GM12878 (cell line): ENCODE results near the gene JHY.

ENCODE experiments used
- CBX5 ChIP-seq: sonication (generic); IDR thresholded peaks from 2 replicates; pipeline ENCODE4 v1.6.1; 2016; ENCODE audit warnings: low read depth, moderate library complexity, mild to moderate bottlenecking, inconsistent platforms
- CEBPB ChIP-seq, 2 experiments: fragments of 150-350 bp in 1 of 2; IDR thresholded peaks; 2 replicates each; pipeline ENCODE4 v1.6.1; 2012 to 2014; ENCODE audit warnings: low read depth in 2 of 2, low read length in 2 of 2, borderline replicate concordance in 1 of 2, inconsistent platforms in 1 of 2
- EZH2 ChIP-seq: IDR thresholded peaks from 2 replicates; pipeline ENCODE4 v1.6.1; 2012; ENCODE audit warnings: low read depth, mild to moderate bottlenecking, control low read depth, inconsistent platforms, low read length, borderline replicate concordance; ENCODE audit not compliant: control insufficient read depth
- GABPA ChIP-seq: IDR thresholded peaks from 2 replicates; pipeline ENCODE4 v1.6.1; 2014; ENCODE audit warnings: antibody characterized with exemption, low read depth, mild to moderate bottlenecking, inconsistent platforms
- IKZF2 ChIP-seq, 2 experiments: fragments of 450-650 bp; IDR thresholded peaks; 2 replicates each; pipeline ENCODE4 v1.6.1; 2017; ENCODE audit warnings: mild to moderate bottlenecking in 2 of 2, moderate library complexity in 2 of 2
- NRF1 ChIP-seq: conservative IDR thresholded peaks from 2 replicates; pipeline ENCODE4 v1.6.1; 2011; ENCODE audit warnings: mild to moderate bottlenecking, low read depth, low read length, improper control_type of control experiment
- POLR2A ChIP-seq: IDR thresholded peaks from 2 replicates; pipeline ENCODE4 v1.6.1; 2011; ENCODE audit warnings: low read depth, mild to moderate bottlenecking, low read length
- POLR2AphosphoS5 ChIP-seq: IDR thresholded peaks from 2 replicates; pipeline ENCODE4 v1.6.1; 2011; ENCODE audit warnings: mild to moderate bottlenecking, low read length, inconsistent platforms
- SRF ChIP-seq, 2 experiments: IDR thresholded peaks; 2 replicates each; pipeline ENCODE4 v1.6.1; 2011; ENCODE audit warnings: low read depth in 2 of 2, low read length in 2 of 2, mild to moderate bottlenecking in 1 of 2, moderate library complexity in 1 of 2
- TF ChIP-seq, protein P1 (sequence below), 3 experiments: IDR thresholded peaks in 2 of 3; conservative IDR thresholded peaks in 1 of 3; 2 replicates each; pipeline ENCODE4 v1.5.1; 2011; ENCODE audit warnings: low read depth in 3 of 3, low read length in 3 of 3, mild to moderate bottlenecking in 3 of 3, control low read depth in 2 of 3, moderate library complexity in 2 of 3, inconsistent platforms in 1 of 3, mixed read lengths in 1 of 3; ENCODE audit not compliant: control insufficient read depth in 2 of 3, insufficient read depth in 1 of 3; ENCODE audit errors: extremely low read depth in 1 of 3
- TF ChIP-seq, protein P2 (sequence below): fragments of 450-650 bp; IDR thresholded peaks from 2 replicates; pipeline ENCODE4 v1.6.1; 2017; ENCODE audit warnings: mild to moderate bottlenecking, moderate library complexity
- TF ChIP-seq, protein P3 (sequence below): fragments of 450-650 bp; IDR thresholded peaks from 2 replicates; pipeline ENCODE4 v1.6.1; 2016; ENCODE audit warnings: mild to moderate bottlenecking
- TF ChIP-seq, protein P4 (sequence below): IDR thresholded peaks from 2 replicates; pipeline ENCODE4 v1.6.1; 2012; ENCODE audit warnings: low read depth, low read length, improper control_type of control experiment
- TF ChIP-seq, protein P5 (sequence below): IDR thresholded peaks from 2 replicates; pipeline ENCODE4 v1.6.1; 2012; ENCODE audit warnings: mild to moderate bottlenecking, low read depth, low read length

DNA sequence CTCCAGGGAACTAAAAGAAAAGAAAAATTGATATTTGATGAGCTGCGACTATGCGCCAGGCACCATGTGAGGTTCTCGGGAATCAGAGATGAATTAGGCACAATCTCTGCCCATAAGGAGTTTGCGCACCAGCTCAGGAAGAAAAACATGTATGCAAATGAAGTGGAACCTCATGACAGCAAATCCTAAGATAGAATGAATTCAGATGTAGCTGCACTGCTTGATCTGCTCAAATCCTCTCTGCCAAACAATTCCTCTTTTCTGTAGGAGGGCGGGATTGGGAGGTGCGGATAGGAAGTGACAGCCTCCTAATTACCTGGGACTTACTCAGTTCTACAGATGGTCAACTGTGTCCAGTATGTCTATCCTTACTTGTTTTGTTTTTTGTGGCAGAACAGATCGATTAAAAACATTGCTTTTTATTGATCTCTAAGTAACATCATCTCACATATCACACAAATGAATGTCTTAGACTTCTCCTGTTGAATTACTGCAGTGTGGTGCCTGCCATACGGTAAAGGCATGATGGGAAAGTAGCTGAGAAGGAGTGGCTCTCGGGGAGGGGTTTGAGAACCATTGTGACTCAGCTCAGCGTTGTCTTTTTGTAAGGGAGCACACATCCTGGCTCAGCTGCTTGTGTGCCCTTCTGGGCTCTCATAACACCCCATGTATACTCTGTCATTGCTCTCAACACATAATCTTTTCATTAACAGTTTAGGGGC, 30.3 kb upstream of the JHY start:
- TF ChIP-seq, protein P1, sequence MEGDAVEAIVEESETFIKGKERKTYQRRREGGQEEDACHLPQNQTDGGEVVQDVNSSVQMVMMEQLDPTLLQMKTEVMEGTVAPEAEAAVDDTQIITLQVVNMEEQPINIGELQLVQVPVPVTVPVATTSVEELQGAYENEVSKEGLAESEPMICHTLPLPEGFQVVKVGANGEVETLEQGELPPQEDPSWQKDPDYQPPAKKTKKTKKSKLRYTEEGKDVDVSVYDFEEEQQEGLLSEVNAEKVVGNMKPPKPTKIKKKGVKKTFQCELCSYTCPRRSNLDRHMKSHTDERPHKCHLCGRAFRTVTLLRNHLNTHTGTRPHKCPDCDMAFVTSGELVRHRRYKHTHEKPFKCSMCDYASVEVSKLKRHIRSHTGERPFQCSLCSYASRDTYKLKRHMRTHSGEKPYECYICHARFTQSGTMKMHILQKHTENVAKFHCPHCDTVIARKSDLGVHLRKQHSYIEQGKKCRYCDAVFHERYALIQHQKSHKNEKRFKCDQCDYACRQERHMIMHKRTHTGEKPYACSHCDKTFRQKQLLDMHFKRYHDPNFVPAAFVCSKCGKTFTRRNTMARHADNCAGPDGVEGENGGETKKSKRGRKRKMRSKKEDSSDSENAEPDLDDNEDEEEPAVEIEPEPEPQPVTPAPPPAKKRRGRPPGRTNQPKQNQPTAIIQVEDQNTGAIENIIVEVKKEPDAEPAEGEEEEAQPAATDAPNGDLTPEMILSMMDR (IDR thresholded peaks at IDR 0.05 in 2 of 3, conservative IDR thresholded peaks at IDR 0.05 in 1 of 3; ENCODE audit: control insufficient read depth in 2 of 3, extremely low read depth in 1 of 3, insufficient read depth in 1 of 3, low read depth in 3 of 3, low read length in 3 of 3) = no peak
- TF ChIP-seq, protein P2, sequence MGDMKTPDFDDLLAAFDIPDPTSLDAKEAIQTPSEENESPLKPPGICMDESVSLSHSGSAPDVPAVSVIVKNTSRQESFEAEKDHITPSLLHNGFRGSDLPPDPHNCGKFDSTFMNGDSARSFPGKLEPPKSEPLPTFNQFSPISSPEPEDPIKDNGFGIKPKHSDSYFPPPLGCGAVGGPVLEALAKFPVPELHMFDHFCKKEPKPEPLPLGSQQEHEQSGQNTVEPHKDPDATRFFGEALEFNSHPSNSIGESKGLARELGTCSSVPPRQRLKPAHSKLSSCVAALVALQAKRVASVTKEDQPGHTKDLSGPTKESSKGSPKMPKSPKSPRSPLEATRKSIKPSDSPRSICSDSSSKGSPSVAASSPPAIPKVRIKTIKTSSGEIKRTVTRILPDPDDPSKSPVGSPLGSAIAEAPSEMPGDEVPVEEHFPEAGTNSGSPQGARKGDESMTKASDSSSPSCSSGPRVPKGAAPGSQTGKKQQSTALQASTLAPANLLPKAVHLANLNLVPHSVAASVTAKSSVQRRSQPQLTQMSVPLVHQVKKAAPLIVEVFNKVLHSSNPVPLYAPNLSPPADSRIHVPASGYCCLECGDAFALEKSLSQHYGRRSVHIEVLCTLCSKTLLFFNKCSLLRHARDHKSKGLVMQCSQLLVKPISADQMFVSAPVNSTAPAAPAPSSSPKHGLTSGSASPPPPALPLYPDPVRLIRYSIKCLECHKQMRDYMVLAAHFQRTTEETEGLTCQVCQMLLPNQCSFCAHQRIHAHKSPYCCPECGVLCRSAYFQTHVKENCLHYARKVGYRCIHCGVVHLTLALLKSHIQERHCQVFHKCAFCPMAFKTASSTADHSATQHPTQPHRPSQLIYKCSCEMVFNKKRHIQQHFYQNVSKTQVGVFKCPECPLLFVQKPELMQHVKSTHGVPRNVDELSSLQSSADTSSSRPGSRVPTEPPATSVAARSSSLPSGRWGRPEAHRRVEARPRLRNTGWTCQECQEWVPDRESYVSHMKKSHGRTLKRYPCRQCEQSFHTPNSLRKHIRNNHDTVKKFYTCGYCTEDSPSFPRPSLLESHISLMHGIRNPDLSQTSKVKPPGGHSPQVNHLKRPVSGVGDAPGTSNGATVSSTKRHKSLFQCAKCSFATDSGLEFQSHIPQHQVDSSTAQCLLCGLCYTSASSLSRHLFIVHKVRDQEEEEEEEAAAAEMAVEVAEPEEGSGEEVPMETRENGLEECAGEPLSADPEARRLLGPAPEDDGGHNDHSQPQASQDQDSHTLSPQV = no peak
- TF ChIP-seq IKZF2 (IDR thresholded peaks at IDR 0.05) = no peak
- no peak for TF ChIP-seq EZH2
- no peak for TF ChIP-seq GABPA
- TF ChIP-seq, protein P3, sequence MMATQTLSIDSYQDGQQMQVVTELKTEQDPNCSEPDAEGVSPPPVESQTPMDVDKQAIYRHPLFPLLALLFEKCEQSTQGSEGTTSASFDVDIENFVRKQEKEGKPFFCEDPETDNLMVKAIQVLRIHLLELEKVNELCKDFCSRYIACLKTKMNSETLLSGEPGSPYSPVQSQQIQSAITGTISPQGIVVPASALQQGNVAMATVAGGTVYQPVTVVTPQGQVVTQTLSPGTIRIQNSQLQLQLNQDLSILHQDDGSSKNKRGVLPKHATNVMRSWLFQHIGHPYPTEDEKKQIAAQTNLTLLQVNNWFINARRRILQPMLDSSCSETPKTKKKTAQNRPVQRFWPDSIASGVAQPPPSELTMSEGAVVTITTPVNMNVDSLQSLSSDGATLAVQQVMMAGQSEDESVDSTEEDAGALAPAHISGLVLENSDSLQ = no peak
- TF ChIP-seq, protein P4, sequence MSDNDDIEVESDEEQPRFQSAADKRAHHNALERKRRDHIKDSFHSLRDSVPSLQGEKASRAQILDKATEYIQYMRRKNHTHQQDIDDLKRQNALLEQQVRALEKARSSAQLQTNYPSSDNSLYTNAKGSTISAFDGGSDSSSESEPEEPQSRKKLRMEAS = no peak
- TF ChIP-seq CBX5 = no peak
- TF ChIP-seq POLR2A = no peak
- TF ChIP-seq SRF (IDR thresholded peaks at IDR 0.05; ENCODE audit: low read depth in 2 of 2, low read length in 2 of 2) = no peak
- TF ChIP-seq, protein P5, sequence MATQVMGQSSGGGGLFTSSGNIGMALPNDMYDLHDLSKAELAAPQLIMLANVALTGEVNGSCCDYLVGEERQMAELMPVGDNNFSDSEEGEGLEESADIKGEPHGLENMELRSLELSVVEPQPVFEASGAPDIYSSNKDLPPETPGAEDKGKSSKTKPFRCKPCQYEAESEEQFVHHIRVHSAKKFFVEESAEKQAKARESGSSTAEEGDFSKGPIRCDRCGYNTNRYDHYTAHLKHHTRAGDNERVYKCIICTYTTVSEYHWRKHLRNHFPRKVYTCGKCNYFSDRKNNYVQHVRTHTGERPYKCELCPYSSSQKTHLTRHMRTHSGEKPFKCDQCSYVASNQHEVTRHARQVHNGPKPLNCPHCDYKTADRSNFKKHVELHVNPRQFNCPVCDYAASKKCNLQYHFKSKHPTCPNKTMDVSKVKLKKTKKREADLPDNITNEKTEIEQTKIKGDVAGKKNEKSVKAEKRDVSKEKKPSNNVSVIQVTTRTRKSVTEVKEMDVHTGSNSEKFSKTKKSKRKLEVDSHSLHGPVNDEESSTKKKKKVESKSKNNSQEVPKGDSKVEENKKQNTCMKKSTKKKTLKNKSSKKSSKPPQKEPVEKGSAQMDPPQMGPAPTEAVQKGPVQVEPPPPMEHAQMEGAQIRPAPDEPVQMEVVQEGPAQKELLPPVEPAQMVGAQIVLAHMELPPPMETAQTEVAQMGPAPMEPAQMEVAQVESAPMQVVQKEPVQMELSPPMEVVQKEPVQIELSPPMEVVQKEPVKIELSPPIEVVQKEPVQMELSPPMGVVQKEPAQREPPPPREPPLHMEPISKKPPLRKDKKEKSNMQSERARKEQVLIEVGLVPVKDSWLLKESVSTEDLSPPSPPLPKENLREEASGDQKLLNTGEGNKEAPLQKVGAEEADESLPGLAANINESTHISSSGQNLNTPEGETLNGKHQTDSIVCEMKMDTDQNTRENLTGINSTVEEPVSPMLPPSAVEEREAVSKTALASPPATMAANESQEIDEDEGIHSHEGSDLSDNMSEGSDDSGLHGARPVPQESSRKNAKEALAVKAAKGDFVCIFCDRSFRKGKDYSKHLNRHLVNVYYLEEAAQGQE = no peak
- no peak for TF ChIP-seq CEBPB (IDR thresholded peaks at IDR 0.05; ENCODE audit: borderline replicate concordance in 1 of 2, low read depth in 2 of 2, low read length in 2 of 2)
- TF ChIP-seq NRF1 = no peak
- TF ChIP-seq POLR2AphosphoS5 = no peak
